Keratinocyte (primary cell): ENCODE data around the gene ZNF521.

ENCODE experiments used
- EZH2 ChIP-seq: IDR thresholded peaks from one replicate; pipeline ENCODE4 v1.6.1; 2012; ENCODE audit warnings: inconsistent platforms, mild to moderate bottlenecking, low read length, moderate library complexity
- TF ChIP-seq, protein P1 (sequence below), 3 experiments: IDR thresholded peaks in 1 of 3; conservative IDR thresholded peaks in 1 of 3; optimal IDR thresholded peaks in 1 of 3; 2 replicates in 2 of 3; 3 replicates in 1 of 3; pipeline versions ENCODE3 to v1.5.1; 2011; ENCODE audit warnings: low read length in 3 of 3, mild to moderate bottlenecking in 3 of 3, moderate library complexity in 2 of 3, control low read depth in 1 of 3, inconsistent platforms in 1 of 3; ENCODE audit not compliant: insufficient read depth in 2 of 3; ENCODE audit errors: extremely low read depth in 1 of 3

DNA sequence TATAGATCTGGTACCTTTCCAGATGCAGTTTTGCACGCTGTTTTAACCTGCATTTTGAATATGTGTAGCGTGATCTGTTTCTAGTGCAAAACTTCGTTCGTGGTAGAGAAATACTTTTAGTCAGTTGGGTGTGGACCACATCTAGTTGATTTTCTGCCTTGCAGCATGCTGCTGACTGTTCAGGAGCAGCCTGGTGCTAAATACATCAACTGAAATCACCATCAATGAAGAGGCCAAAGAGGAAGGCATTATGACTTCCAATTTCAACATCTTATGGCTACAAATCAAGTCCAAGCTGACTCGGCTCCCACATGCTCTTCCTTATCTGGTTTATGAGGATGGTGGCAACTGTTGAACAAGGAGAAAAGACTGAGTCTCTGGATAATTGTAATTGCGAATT lies 298.5 kb downstream of the ZNF521 start:
- TF ChIP-seq, protein P1, sequence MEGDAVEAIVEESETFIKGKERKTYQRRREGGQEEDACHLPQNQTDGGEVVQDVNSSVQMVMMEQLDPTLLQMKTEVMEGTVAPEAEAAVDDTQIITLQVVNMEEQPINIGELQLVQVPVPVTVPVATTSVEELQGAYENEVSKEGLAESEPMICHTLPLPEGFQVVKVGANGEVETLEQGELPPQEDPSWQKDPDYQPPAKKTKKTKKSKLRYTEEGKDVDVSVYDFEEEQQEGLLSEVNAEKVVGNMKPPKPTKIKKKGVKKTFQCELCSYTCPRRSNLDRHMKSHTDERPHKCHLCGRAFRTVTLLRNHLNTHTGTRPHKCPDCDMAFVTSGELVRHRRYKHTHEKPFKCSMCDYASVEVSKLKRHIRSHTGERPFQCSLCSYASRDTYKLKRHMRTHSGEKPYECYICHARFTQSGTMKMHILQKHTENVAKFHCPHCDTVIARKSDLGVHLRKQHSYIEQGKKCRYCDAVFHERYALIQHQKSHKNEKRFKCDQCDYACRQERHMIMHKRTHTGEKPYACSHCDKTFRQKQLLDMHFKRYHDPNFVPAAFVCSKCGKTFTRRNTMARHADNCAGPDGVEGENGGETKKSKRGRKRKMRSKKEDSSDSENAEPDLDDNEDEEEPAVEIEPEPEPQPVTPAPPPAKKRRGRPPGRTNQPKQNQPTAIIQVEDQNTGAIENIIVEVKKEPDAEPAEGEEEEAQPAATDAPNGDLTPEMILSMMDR (optimal IDR thresholded peaks at IDR 0.05 in 1 of 3, IDR thresholded peaks at IDR 0.05 in 1 of 3, conservative IDR thresholded peaks at IDR 0.05 in 1 of 3; ENCODE audit: extremely low read depth in 1 of 3, insufficient read depth in 2 of 3, low read length in 3 of 3): no peak
- TF ChIP-seq EZH2: no peak
